GM18907 (cell line): Measurements from ENCODE around the gene DGAT2.

Experiments
- ATAC-seq: cut with Tn5 transposase; IDR thresholded peaks from one replicate; pipeline ENCODE4 v1.9.1; 2021; ENCODE audit warnings: mild to moderate bottlenecking, moderate library complexity; ENCODE audit not compliant: unreplicated experiment

Gene DGAT2

DNA sequence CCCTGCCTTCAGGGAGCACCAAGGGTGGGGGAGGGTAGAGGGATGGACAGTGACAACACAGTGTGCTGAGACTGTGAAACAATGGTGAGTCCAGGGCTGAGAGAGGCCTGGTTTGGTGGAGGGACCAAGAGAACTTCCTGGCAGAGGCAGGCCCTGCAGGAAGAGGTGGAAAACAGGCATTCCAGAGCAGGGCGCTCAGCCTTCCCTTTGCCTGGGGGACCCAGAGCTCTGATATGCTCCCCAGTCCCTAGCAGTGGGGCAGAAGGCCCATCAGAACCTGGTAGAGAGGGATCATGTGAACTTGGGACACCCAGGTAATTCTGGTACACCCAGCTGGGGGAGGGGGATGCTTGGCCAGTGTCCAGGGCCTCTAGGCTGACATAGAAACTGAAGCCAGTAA is 29.2 kb downstream of the DGAT2 start:
- no peak for ATAC-seq

GRCh38 chr11:75800136-75800675 is 31.6 kb downstream of the DGAT2 start:
- no peak for ATAC-seq

GRCh38 chr11:75800728-75801361 is 32.3 kb downstream of the DGAT2 start:
- no peak for ATAC-seq

DNA sequence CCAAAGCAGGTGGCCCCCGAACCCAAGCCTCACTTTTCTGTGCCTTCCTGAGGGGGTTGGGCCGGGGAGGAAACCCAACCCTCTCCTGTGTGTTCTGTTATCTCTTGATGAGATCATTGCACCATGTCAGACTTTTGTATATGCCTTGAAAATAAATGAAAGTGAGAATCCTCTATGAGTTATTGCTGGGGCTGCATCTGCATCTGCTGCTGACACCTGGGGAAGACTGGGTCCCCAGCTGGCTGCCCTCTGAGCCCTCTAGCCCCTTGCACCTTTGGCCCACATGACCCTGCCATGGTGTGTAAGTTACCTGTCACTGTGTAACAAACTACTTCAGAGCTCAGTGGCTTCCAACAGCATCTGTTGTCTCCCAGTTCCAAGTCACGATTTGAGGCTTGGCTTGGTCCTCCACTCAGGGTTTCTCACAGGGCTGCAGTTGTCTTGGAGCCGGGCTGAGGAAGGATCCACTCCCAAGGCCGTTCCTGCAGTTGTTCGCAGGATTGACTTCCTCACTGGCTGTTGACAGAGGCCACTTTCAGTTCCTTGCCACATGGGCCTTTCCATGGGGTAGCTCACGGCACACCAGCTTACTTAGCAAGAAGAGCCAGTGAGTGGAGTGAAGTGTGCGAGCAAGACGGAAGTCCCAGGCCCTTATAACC is 32.9 kb downstream of the DGAT2 start:
- ATAC-seq, result no peak

DNA sequence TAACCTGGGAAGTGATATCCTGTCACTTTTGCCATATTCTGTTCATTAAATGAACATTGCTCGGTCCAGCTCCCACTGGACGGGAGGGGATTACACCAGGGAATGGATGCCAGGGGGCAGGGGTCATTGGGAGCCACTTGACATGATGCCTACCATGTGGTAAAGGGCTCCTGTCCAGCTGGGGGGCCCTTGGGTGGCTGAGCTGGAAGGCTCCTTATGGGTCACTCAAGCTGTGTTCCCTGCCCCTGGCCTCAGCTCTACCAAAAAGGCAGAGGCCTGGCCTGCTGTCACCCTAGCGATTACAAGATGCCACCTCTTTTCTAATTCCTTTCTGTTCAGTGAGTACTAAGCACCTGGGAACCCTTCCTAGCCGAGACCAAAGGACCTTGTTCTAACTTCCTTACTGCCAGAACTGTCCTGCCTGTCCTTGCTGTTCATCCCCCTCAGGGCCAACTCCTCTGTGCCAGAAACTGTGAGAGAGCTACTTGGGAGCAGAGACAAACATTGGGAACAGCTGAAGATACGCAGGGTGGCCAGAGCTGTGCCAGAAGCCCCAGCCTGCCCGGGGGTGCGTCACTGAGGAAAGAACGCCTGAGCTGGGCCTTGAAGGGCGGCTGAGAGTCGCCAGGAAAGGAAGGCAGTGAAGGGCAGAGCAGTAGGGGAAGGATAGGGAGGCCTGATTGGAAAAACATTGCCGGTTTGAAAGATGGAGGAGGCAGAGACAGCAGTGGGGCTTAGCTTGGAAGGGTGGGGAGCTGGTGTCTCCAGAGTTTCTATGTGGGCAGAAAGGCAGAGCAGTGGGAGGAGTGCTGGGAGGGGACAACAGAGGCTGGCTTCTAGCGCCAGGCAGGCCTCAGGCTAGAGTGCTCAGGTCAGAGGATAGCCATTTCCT is 33.7 kb downstream of the DGAT2 start:
- no peak for ATAC-seq

GRCh38 chr11:75802913-75803820 is 34.6 kb downstream of the DGAT2 start:
- ATAC-seq, result peak; percentile 75

- no peak for ATAC-seq
Observed at GRCh38 chr11:75809111-75809510, 40.5 kb downstream of the DGAT2 start.

DNA sequence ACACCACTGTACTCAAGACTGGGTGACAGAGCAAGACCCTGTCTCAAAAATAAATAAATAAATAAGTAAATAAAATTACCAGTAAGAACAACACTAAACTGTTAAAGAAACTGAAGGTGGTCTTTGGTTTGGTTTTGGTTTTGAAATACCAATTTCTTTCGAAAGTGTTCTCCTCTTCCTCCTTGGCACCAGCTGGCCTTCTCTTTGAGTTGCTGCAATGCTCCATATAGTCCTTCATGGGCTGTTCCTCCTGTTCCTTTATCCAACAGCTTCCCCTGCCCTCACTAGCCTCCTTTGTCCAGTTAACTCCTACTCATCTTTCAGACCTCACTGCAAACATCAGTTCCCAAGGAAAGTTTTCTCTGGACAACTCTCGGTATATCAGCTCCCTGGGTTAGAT is 41.4 kb downstream of the DGAT2 start:
- ATAC-seq, result no peak

DNA sequence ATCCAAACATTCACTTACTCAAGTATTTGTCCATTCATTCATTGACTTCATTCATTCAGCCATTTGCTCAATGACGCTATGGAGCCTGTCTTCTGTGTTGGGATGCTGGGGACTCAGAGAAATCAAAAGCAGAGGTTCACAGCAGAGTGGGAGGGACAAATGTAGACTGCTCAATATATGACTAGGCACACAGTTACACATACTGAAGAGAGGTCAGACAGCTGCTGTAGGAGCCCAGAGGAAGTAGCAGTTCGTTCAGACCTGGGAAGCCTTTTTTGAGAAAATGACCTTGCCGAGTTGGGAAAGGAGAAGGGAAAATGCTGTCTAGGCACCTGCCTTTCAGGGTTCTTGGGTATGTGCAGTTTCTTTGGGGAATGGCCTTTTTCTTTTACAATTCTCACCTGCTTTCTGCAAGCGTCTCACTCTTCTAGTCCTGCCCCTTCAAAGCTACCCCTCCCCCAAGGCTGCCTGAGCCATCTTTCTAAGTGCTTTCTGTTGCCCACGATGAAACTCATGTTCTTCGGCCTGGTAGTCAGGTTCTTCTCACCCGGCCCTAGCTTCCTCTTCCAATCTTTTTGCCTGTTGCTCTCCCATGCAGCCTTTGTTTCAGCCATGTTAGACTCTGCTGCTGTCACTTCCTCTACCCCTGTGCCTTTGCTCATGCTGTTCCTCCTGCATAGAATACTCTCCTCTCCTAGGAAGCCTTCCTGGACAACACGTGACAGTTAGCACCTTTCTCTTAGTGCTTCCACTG is 42.2 kb downstream of the DGAT2 start:
- ATAC-seq, result no peak

DNA sequence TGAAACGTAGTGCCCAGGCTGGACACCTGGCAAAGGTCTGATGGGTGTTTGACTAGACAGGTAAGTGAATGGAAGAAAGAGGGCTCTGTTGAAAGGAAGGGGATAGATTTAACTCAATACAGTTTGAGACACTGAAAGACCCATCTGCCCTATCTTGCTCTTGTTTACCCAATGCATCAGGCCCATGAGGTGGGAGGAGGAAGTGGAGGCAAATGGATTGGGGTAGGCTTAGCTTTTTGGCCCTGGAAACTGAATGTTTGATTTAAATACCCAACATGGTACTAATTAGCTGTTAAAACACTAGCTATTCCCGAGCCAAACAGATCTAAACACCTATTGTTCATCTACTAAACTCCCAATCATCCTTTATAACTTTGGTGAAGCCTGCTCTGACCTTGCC is 42.9 kb downstream of the DGAT2 start:
- ATAC-seq, result no peak

GRCh38 chr11:75812542-75813040 is 44.0 kb downstream of the DGAT2 start:
- ATAC-seq, result no peak

GRCh38 chr11:75813124-75813523 is 44.5 kb downstream of the DGAT2 start:
- ATAC-seq, result no peak

GRCh38 chr11:75813622-75814039 is 45.1 kb downstream of the DGAT2 start:
- ATAC-seq, result no peak

DNA sequence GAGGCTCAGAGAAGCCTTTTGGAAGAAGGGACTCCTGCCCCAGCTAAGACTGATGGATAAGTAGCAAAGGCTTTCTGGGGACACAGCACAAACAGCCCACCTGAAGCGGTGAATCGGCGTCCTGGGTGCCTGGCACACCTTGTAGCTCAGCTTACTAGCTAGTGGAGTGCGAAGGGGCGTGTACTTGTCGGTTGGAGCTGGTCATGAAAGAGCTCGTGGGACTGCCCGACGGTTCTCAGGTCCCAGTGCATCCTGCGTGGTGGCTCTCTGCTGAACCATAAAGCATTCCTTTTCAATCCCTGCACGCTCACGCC is 45.7 kb downstream of the DGAT2 start:
- ATAC-seq, result peak; percentile 31

- peak; percentile 84 for ATAC-seq
Observed at GRCh38 chr11:75814677-75815344, 46.2 kb downstream of the DGAT2 start, which contains the start of gene UVRAG. TSS of gene UVRAG (plus strand) at chr11:75815210. CDS start at chr11:75815408, 198 bp downstream.

GRCh38 chr11:75815345-75816168 is 47.0 kb downstream of the DGAT2 start:
- ATAC-seq, result peak; percentile 17

DNA sequence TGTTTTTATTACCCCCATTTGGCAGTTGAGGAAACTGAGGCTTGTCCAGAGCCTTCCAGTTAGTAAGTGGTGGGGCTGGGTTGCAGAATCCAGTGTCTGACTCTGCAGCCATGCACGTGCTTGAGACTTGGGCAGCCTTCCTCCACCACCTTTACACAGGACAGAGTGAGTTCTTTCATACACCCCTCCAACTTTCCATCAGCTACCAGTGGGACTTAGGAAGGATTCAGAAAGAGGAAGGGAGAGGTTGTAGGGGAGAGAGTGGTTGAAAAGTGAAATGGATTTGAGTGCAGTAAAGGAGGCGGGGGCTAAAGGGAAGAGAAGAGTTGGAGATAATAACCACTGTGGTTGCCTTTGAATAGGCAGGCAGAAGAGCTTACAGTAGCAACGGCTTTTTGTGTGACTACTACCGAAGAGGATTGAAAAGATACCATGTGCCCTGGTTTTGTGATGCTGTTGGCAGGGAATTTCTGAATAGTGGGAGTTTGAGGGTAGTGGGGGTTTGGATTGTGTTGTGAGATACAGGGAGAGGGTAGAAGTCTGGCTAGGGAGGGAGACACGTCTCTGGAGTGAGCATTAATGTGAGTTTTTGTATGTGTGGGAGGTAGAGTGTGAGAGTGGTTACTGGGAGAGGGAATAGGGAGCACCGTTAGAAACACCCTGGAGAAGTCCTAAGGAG is 48.1 kb downstream of the DGAT2 start:
- no peak for ATAC-seq

DNA sequence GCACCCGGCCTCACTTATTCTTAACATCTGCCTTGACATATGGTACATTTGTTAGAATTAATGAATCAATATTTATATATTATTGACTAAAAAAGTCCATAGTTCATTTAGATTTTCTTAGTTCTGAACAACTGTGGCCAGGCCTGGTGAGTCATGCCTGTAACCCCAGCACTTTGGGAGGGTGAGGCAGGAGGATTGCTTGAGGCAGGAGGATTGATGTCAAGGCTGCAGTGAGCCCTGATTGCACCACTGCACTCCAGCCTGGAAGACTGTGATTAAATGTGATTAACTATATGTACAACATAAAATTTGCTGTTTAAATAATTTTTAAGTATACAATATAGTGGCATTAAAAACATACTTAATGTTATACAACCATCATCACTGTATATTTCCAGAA is 52.1 kb downstream of the DGAT2 start:
- no peak for ATAC-seq
